Activated CD4-positive, CD25-positive, alpha-beta regulatory T cell treated with anti-CD3 and anti-CD28 coated beads, Interleukin-2, amount 50 U/mL, for 72 hours (primary cell): Measurements from ENCODE around the gene UQCR11.

Experiments used
- DNase-seq: peaks from one replicate; pipeline ENCODE4 v3.0.0; 2021

Gene UQCR11

GRCh38 chr19:1634242-1634937, 29.1 kb upstream of the UQCR11 start:
- no peak for DNase-seq

- DNase-seq, result no peak
Measured at GRCh38 chr19:1633269-1633826, 28.1 kb upstream of the UQCR11 start.

- no peak for DNase-seq
Measured at GRCh38 chr19:1632462-1633268, 27.4 kb upstream of the UQCR11 start.

GRCh38 chr19:1631557-1632100, 26.4 kb upstream of the UQCR11 start:
- no peak for DNase-seq

GRCh38 chr19:1630811-1631210, 25.5 kb upstream of the UQCR11 start:
- no peak for DNase-seq

GRCh38 chr19:1630012-1630411, 24.8 kb upstream of the UQCR11 start:
- no peak for DNase-seq

GRCh38 chr19:1629256-1629808, 24.1 kb upstream of the UQCR11 start:
- no peak for DNase-seq

GRCh38 chr19:1627194-1627593, 21.9 kb upstream of the UQCR11 start:
- DNase-seq, result no peak

- no peak for DNase-seq
Measured at GRCh38 chr19:1626417-1627010, 21.3 kb upstream of the UQCR11 start.

GRCh38 chr19:1624458-1624857, 19.2 kb upstream of the UQCR11 start:
- DNase-seq, result no peak

- no peak for DNase-seq
Measured at GRCh38 chr19:1622541-1622940, 17.3 kb upstream of the UQCR11 start.

- DNase-seq, result no peak
Measured at GRCh38 chr19:1622007-1622406, 16.7 kb upstream of the UQCR11 start.

GRCh38 chr19:1621574-1621973, 16.3 kb upstream of the UQCR11 start:
- DNase-seq, result no peak

GRCh38 chr19:1621021-1621420, 15.8 kb upstream of the UQCR11 start:
- DNase-seq, result no peak

- no peak for DNase-seq
Measured at GRCh38 chr19:1620502-1620901, 15.2 kb upstream of the UQCR11 start.

GRCh38 chr19:1619703-1620102, 14.4 kb upstream of the UQCR11 start:
- DNase-seq, result no peak

GRCh38 chr19:1619094-1619439, 13.8 kb upstream of the UQCR11 start:
- no peak for DNase-seq

- DNase-seq, result no peak
Measured at GRCh38 chr19:1618157-1619093, 13.2 kb upstream of the UQCR11 start.

- no peak for DNase-seq
Measured at GRCh38 chr19:1616875-1617274, 11.6 kb upstream of the UQCR11 start.

GRCh38 chr19:1616396-1616795, 11.1 kb upstream of the UQCR11 start:
- no peak for DNase-seq

- no peak for DNase-seq
Measured at GRCh38 chr19:1615156-1615765, 10.0 kb upstream of the UQCR11 start.
